Measurements from ENCODE around the gene TASOR2. TPM values are rescaled to one million over a fixed set of nuclear protein-coding genes. Genes with fewer than 3 reads are reported as not detected.

TASOR2 gene
- total RNA-seq, 1 experiment from 2014 or later: 80.3 TPM

DNA sequence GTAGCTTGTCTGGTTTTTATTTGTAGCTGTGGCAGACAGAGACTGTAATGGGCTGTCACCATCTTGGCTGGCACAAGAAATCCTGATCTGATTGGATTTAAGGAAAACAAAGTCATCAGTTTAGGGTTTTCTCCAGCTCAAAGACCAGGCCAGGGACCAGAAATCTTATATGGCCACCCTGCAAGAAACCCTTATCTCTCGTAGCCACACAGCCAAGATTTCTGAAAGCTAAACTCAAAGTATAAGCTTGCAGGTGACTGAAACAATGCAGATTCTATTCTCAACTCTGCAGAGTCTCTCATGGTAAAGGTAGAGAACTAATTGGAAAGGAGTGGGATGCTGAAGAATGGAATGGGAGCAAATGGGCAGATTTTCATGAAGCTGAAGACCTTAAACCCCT, 15.0 kb upstream of the TASOR2 start (continued):
- TF ChIP-seq ZNF274 (IDR thresholded peaks at IDR 0.05; ENCODE audit: low read depth, low read length) (no peak), POLR2A (IDR thresholded peaks at IDR 0.05; ENCODE audit: borderline replicate concordance, extremely low read depth, insufficient read depth, insufficient read length) (no peak), EGR1 (IDR thresholded peaks at IDR 0.05; ENCODE audit: low read depth) (no peak)
- TF ChIP-seq, protein P1, sequence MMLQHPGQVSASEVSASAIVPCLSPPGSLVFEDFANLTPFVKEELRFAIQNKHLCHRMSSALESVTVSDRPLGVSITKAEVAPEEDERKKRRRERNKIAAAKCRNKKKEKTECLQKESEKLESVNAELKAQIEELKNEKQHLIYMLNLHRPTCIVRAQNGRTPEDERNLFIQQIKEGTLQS (IDR thresholded peaks at IDR 0.05): no peak

DNA sequence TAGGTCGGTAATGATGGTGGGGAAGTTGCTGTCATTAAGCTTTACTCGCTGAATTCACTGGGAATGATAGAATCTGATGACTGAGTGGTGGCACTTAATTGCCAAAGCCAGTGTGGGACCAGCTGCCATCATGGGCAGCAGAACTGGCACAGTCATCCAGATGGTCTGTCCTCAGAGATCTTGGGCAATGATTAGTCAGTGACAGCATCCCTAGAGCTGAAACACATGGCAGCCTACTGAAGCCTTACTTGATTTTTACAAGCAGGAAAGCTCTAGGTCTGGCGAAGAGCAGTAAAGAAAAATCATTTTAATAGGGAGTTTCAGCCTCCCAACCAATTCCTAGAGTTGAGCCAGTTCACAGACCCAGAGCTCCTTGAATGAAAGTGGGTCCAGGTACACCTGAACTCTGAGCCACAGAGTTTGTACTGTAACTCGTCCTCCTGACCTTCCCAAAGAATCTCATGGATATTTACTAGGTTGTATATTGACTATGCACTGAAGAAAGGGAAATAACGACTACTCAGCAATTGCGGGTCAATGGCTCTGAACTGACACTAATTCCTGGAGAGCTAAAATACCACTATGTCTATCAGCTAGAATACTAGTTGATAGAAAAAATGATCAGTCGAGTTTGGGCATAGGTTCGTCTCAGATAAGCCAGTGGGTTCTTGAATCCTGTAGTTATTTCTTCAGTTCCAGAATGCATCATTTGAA, 13.8 kb upstream of the TASOR2 start:
- Histone ChIP-seq H3K4me2 (ENCODE audit: low read length) (no peak overlapping the region), H2AFZ (ENCODE audit: low read depth, low read length, poor library complexity, severe bottlenecking) (no peak overlapping the region), H3K36me3 (ENCODE audit: control insufficient read depth in 1 of 2, insufficient read depth in 2 of 2, low read length in 2 of 2) (no peaks in the 10 kb centered on the region), H3K4me3 (replicated peaks in 1 of 2; ENCODE audit: low read depth in 1 of 2, low read length in 2 of 2) (no peak overlapping the region), H3K4me1 (ENCODE audit: control insufficient read depth in 1 of 2, insufficient read depth in 2 of 2, low read length in 2 of 2) (peaks cover 5 to 14% of the 10 kb centered on the region in 2 experiments; a peak in 3 of 4 replicates), H3K9ac (ENCODE audit: low read length) (no peak overlapping the region), H3K27ac (ENCODE audit: low read depth, low read length) (no peak overlapping the region), H3K79me2 (ENCODE audit: insufficient read depth, low read length) (no peaks in the 10 kb centered on the region), H4K20me1 (ENCODE audit: insufficient read depth) (no peaks in the 10 kb centered on the region), H3K9me3 (ENCODE audit: control insufficient read depth in 1 of 2, insufficient read depth in 1 of 2, low read depth in 1 of 2, low read length in 2 of 2) (peaks cover 3 to 7% of the 10 kb centered on the region in 2 experiments; a peak in 2 of 4 replicates), H3K27me3 (ENCODE audit: insufficient read depth, low read length) (no peaks in the 10 kb centered on the region), H3K9me2 (ENCODE audit: insufficient read depth) (no peaks in the 10 kb centered on the region)
- no peak for TF ChIP-seq ZNF274 (IDR thresholded peaks at IDR 0.05; ENCODE audit: low read depth, low read length)
- TF ChIP-seq, protein P2, sequence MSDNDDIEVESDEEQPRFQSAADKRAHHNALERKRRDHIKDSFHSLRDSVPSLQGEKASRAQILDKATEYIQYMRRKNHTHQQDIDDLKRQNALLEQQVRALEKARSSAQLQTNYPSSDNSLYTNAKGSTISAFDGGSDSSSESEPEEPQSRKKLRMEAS (IDR thresholded peaks at IDR 0.05): no peak
- no peak for TF ChIP-seq EGR1 (IDR thresholded peaks at IDR 0.05; ENCODE audit: low read depth)
- TF ChIP-seq SP1 (IDR thresholded peaks at IDR 0.05; ENCODE audit: low read depth): no peak
- TF ChIP-seq CEBPB (IDR thresholded peaks at IDR 0.05; ENCODE audit: low read depth): no peak
- no peak for TF ChIP-seq TCF7L2 (IDR thresholded peaks at IDR 0.05; ENCODE audit: borderline replicate concordance, extremely low read depth, insufficient read depth, insufficient read length)
- TF ChIP-seq JUND (IDR thresholded peaks at IDR 0.05): no peak
- no peak for TF ChIP-seq SIN3A (IDR thresholded peaks at IDR 0.05; ENCODE audit: low read depth)
- TF ChIP-seq FOSL1 (IDR thresholded peaks at IDR 0.05; ENCODE audit: low read depth): no peak
- TF ChIP-seq, protein P3, sequence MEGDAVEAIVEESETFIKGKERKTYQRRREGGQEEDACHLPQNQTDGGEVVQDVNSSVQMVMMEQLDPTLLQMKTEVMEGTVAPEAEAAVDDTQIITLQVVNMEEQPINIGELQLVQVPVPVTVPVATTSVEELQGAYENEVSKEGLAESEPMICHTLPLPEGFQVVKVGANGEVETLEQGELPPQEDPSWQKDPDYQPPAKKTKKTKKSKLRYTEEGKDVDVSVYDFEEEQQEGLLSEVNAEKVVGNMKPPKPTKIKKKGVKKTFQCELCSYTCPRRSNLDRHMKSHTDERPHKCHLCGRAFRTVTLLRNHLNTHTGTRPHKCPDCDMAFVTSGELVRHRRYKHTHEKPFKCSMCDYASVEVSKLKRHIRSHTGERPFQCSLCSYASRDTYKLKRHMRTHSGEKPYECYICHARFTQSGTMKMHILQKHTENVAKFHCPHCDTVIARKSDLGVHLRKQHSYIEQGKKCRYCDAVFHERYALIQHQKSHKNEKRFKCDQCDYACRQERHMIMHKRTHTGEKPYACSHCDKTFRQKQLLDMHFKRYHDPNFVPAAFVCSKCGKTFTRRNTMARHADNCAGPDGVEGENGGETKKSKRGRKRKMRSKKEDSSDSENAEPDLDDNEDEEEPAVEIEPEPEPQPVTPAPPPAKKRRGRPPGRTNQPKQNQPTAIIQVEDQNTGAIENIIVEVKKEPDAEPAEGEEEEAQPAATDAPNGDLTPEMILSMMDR (IDR thresholded peaks at IDR 0.05 in 2 of 3, conservative IDR thresholded peaks at IDR 0.05 in 1 of 3; ENCODE audit: borderline replicate concordance in 1 of 3, insufficient read depth in 1 of 3, low read depth in 2 of 3, low read length in 2 of 3): no peak
- TF ChIP-seq RAD21 (IDR thresholded peaks at IDR 0.05; ENCODE audit: low read depth): no peak
- TF ChIP-seq, protein P4, sequence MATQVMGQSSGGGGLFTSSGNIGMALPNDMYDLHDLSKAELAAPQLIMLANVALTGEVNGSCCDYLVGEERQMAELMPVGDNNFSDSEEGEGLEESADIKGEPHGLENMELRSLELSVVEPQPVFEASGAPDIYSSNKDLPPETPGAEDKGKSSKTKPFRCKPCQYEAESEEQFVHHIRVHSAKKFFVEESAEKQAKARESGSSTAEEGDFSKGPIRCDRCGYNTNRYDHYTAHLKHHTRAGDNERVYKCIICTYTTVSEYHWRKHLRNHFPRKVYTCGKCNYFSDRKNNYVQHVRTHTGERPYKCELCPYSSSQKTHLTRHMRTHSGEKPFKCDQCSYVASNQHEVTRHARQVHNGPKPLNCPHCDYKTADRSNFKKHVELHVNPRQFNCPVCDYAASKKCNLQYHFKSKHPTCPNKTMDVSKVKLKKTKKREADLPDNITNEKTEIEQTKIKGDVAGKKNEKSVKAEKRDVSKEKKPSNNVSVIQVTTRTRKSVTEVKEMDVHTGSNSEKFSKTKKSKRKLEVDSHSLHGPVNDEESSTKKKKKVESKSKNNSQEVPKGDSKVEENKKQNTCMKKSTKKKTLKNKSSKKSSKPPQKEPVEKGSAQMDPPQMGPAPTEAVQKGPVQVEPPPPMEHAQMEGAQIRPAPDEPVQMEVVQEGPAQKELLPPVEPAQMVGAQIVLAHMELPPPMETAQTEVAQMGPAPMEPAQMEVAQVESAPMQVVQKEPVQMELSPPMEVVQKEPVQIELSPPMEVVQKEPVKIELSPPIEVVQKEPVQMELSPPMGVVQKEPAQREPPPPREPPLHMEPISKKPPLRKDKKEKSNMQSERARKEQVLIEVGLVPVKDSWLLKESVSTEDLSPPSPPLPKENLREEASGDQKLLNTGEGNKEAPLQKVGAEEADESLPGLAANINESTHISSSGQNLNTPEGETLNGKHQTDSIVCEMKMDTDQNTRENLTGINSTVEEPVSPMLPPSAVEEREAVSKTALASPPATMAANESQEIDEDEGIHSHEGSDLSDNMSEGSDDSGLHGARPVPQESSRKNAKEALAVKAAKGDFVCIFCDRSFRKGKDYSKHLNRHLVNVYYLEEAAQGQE (IDR thresholded peaks at IDR 0.05; ENCODE audit: low read depth): no peak
- no peak for TF ChIP-seq POLR2AphosphoS5 (IDR thresholded peaks at IDR 0.05; ENCODE audit: low read depth, low read length)
- no peak for ATAC-seq
- CTCF ChIA-PET: no interaction called here
- RAD21 ChIA-PET (ENCODE audit: low non-redundant PET in 1 of 2, low total read pairs in 2 of 2, uncharacterized antibody in 2 of 2, unreplicated experiment in 2 of 2): no interaction called here
- DNase-seq (ENCODE audit: low read depth, low spot score): no peak
- POLR2A ChIA-PET: no interaction called here
- intact Hi-C loops (cut with micrococcal nuclease): no loop called here
- no TSS peak for BruUV-seq (replicated peaks)

All from HCT116 (cell line).